ENCODE data around the gene SLC9A3. TPM values are rescaled to one million over a fixed set of nuclear protein-coding genes. Genes with fewer than 3 reads are reported as not detected.

SLC9A3 gene
- total RNA-seq, 1 donor from 2014 or later, result 6.4 TPM

- Mint-ChIP-seq H3K4me1 (ENCODE audit: unreplicated experiment) (peaks cover 14% of the 10 kb centered on the region), H3K9me3 (no peaks in the 10 kb centered on the region), H3K4me3 (peak overlapping the region; percentile 85)
Observed at GRCh38 chr5:524973-525761, 918 bp upstream of the SLC9A3 start.

DNA sequence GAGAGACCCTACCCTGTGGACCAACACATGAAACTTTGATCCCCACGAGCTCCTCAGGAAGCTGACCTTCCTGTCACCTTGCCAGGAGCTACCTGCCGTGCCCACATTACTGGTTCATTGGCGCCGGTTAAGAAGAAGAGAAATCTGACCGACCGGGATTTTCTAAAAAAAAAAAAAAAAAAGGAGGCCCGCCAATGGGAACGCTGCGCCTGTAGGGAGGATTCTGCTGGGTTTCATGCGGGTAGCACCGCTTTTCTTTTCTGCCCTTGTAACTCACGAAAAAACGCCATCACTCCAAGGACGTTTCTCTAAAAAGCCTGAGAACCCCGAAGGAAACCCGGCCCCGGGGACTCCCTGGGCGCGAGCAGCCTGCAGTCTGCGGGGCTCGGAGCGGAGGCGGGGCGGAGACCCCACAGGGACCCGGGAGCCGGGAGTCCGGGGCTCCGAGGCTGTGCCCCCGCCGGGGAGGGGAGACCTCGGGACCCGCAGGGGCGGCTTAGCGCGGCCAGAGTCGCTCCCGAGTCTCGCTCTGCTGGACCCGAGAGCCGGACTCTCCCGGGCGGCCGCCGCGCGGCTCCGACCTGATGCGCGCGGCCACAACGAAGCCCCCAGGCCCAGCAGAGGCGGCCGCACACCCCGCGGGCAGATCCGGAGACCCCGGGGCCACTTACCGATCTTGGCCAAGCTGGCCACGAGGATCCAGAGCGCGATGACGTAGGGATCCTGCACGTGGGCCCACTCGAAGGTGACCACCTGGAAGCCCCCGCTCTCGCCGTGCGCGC is 617 bp downstream of the SLC9A3 start:
- Mint-ChIP-seq H3K27me3 (peaks cover 62% of the 10 kb centered on the region), H3K27ac (peak overlapping the region; percentile 65)
- TF ChIP-seq, protein P1, sequence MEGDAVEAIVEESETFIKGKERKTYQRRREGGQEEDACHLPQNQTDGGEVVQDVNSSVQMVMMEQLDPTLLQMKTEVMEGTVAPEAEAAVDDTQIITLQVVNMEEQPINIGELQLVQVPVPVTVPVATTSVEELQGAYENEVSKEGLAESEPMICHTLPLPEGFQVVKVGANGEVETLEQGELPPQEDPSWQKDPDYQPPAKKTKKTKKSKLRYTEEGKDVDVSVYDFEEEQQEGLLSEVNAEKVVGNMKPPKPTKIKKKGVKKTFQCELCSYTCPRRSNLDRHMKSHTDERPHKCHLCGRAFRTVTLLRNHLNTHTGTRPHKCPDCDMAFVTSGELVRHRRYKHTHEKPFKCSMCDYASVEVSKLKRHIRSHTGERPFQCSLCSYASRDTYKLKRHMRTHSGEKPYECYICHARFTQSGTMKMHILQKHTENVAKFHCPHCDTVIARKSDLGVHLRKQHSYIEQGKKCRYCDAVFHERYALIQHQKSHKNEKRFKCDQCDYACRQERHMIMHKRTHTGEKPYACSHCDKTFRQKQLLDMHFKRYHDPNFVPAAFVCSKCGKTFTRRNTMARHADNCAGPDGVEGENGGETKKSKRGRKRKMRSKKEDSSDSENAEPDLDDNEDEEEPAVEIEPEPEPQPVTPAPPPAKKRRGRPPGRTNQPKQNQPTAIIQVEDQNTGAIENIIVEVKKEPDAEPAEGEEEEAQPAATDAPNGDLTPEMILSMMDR (conservative IDR thresholded peaks at IDR 0.05), result no peak

More at GRCh38 chr5:524973-525761, 918 bp upstream of the SLC9A3 start:
- H3K36me3 Mint-ChIP-seq, result no peaks in the 10 kb centered on the region
- no peak for DNase-seq (ENCODE audit: extremely low spot score, unreplicated experiment)
- H3K27ac Mint-ChIP-seq, result no peak overlapping the region
- TF ChIP-seq, protein P1 (conservative IDR thresholded peaks at IDR 0.05), result no peak
- H3K27me3 Mint-ChIP-seq, result peaks cover 74% of the 10 kb centered on the region

GRCh38 chr5:522899-523440 is 1.3 kb downstream of the SLC9A3 start:
- H3K36me3 Mint-ChIP-seq, result no peaks in the 10 kb centered on the region
- H3K4me1 Mint-ChIP-seq (ENCODE audit: unreplicated experiment), result peaks cover 14% of the 10 kb centered on the region
- H3K4me3 Mint-ChIP-seq, result peak overlapping the region; percentile 81
- DNase-seq (ENCODE audit: extremely low spot score, unreplicated experiment), result no peak
- peak overlapping the region; percentile 65 for H3K27ac Mint-ChIP-seq
- peaks cover 63% of the 10 kb centered on the region for H3K27me3 Mint-ChIP-seq
- TF ChIP-seq, protein P1 (conservative IDR thresholded peaks at IDR 0.05), result peak; percentile 33
- no peaks in the 10 kb centered on the region for H3K9me3 Mint-ChIP-seq

More for the DNA sequence above, 617 bp downstream of the SLC9A3 start:
- no peaks in the 10 kb centered on the region for H3K36me3 Mint-ChIP-seq
- no peak for DNase-seq (ENCODE audit: extremely low spot score, unreplicated experiment)
- H3K9me3 Mint-ChIP-seq, result no peaks in the 10 kb centered on the region
- H3K4me1 Mint-ChIP-seq (ENCODE audit: unreplicated experiment), result peaks cover 14% of the 10 kb centered on the region
- peak overlapping the region; percentile 81 for H3K4me3 Mint-ChIP-seq

DNA sequence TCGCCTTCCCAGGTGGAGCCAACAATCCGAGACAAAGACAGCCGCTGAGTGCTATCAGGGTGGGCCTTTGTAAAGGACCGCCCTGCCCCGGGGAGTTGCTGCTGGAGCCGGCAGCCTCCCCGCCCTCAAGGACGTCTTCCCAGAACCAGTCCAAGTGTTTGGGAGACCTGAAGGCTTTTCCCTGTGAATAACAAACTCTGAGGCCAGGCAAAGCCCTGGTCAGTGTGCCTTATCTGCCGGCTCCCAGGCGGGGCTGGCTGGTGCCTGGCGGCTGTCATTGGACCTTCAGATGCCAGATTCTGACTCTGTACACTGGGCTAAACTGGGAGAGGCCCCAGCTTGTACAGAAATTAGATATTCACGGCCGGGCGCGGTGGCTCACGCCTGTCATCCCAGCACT is 2.1 kb downstream of the SLC9A3 start:
- TF ChIP-seq, protein P1 (conservative IDR thresholded peaks at IDR 0.05), result no peak

DNA sequence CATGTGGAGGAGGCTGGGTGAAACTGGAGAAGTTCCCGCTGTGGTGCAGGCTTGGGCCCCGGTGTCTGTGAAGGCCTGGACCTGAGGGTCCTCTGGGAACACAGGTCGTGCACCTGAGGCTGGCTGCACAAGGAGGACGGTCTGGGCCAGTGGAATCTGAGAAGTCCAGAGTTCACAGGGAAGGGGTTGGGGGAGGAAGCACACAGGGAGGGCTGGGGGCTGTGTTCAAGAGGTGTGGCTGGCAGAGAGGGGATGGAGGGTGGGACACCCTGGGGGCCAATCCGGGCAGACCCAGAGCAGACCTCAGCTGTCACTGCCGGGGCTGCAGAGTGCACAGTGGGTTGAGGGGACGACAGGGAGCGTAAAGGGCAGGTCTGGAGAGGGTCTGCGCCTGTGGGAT is 2.6 kb downstream of the SLC9A3 start:
- Mint-ChIP-seq H3K4me3 (peak overlapping the region; percentile 36), H3K27me3 (peaks cover 63% of the 10 kb centered on the region), H3K27ac (no peak overlapping the region), H3K9me3 (no peaks in the 10 kb centered on the region), H3K36me3 (no peaks in the 10 kb centered on the region), H3K4me1 (ENCODE audit: unreplicated experiment) (peaks cover 10% of the 10 kb centered on the region)
- TF ChIP-seq, protein P1 (conservative IDR thresholded peaks at IDR 0.05), result no peak
- no peak for DNase-seq (ENCODE audit: extremely low spot score, unreplicated experiment)

More for the DNA sequence above, 2.1 kb downstream of the SLC9A3 start:
- H3K27me3 Mint-ChIP-seq, result peaks cover 64% of the 10 kb centered on the region
- H3K4me3 Mint-ChIP-seq, result no peak overlapping the region
- no peaks in the 10 kb centered on the region for H3K9me3 Mint-ChIP-seq
- H3K27ac Mint-ChIP-seq, result no peak overlapping the region
- H3K36me3 Mint-ChIP-seq, result no peaks in the 10 kb centered on the region
- no peak for DNase-seq (ENCODE audit: extremely low spot score, unreplicated experiment)
- H3K4me1 Mint-ChIP-seq (ENCODE audit: unreplicated experiment), result peaks cover 12% of the 10 kb centered on the region

Measured in type B pancreatic cell (in vitro differentiated cells).